HEK293 (cell line): ENCODE data around the gene SPIRE1.

Source experiments
- KLF10 ChIP-seq: fragments of 450-650 bp; IDR thresholded peaks from 2 replicates; pipeline ENCODE4 v1.5.1; 2018; ENCODE audit warnings: missing biosample characterization, mild to moderate bottlenecking, missing genetic modification characterization
- MYNN ChIP-seq: fragments of 450-650 bp; formaldehyde crosslinking; IDR thresholded peaks from 2 replicates; pipeline ENCODE4 v1.5.1; 2016; ENCODE audit warnings: missing biosample characterization, missing genetic modification characterization, borderline replicate concordance
- TCF7L2 ChIP-seq: IDR thresholded peaks from 2 replicates; pipeline ENCODE4 v1.6.1; 2011; ENCODE audit warnings: low read depth, mild to moderate bottlenecking, inconsistent platforms, low read length, moderate library complexity, borderline replicate concordance
- YY1 ChIP-seq: fragments of 450-650 bp; formaldehyde crosslinking; IDR thresholded peaks from 2 replicates; pipeline ENCODE4 v1.5.1; 2018; ENCODE audit warnings: missing biosample characterization, missing genetic modification characterization
- ZBTB7A ChIP-seq: fragments of 450-650 bp; formaldehyde crosslinking; IDR thresholded peaks from 2 replicates; pipeline ENCODE4 v1.5.1; 2016; ENCODE audit warnings: low read depth, missing biosample characterization, missing genetic modification characterization
- ZNF146 ChIP-seq: fragments of 450-650 bp; formaldehyde crosslinking; IDR thresholded peaks from 2 replicates; pipeline ENCODE4 v1.5.1; 2016; ENCODE audit warnings: missing biosample characterization, missing genetic modification characterization
- ZNF274 ChIP-seq, 2 experiments: fragments of 200-500 bp in 1 of 2; fragments of 450-650 bp in 1 of 2; sonication (Bioruptor generic) in 1 of 2; formaldehyde crosslinking in 1 of 2; IDR thresholded peaks; 2 replicates each; pipeline versions ENCODE4 v1.5.1 to v1.6.1; 2014 to 2016; ENCODE audit warnings: borderline replicate concordance in 1 of 2, inconsistent platforms in 1 of 2, low read length in 1 of 2, missing biosample characterization in 1 of 2, missing genetic modification characterization in 1 of 2
- ZNF530 ChIP-seq: fragments of 450-650 bp; formaldehyde crosslinking; IDR thresholded peaks from 2 replicates; pipeline ENCODE4 v1.5.1; 2016; ENCODE audit warnings: low read depth, missing biosample characterization, missing genetic modification characterization
- ZNF600 ChIP-seq: fragments of 450-650 bp; formaldehyde crosslinking; IDR thresholded peaks from 2 replicates; pipeline ENCODE4 v1.5.1; 2016; ENCODE audit warnings: missing biosample characterization, missing genetic modification characterization
- TF ChIP-seq, protein P1 (sequence below): fragments of 450-650 bp; formaldehyde crosslinking; IDR thresholded peaks from 2 replicates; pipeline ENCODE4 v1.5.1; 2016; ENCODE audit warnings: missing biosample characterization, missing genetic modification characterization
- TF ChIP-seq, protein P2 (sequence below): fragments of 450-650 bp; formaldehyde crosslinking; IDR thresholded peaks from 2 replicates; pipeline ENCODE4 v1.5.1; 2016; ENCODE audit warnings: missing biosample characterization, missing genetic modification characterization
- TF ChIP-seq, protein P3 (sequence below): IDR thresholded peaks from 2 replicates; pipeline ENCODE4 v1.6.1; 2011; ENCODE audit warnings: mild to moderate bottlenecking, low read depth, low read length, borderline replicate concordance

DNA sequence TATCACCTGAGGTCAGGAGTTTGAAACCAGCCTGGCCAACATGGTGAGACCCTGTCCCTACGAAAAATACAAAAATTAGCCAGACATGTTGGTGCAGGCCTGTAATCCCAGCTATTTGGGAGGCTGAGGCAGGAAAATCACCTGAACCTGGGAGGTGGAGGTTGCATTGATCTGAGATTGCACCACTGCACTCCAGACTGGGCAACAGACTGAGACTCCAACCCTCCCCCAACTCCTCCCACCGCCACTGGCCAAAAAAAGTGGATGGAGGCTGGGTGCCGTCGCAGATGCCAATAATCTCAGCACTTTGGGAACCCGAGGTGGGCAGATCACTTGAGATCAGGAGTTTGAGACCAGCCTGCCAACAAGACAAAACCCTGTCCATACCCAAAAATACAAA lies 10.1 kb upstream of the SPIRE1 start:
- TF ChIP-seq YY1 (tag by site-specific recombination) (no peak), ZNF600 (tag by site-specific recombination) (no peak), MYNN (tag by site-specific recombination) (no peak), ZBTB7A (no peak), TCF7L2 (no peak), ZNF274 (IDR thresholded peaks at IDR 0.05; ENCODE audit: low read length) (no peak), ZNF274 (tag by site-specific recombination; IDR thresholded peaks at IDR 0.05; ENCODE audit: borderline replicate concordance) (no peak), KLF10 (tag by site-specific recombination) (no peak), ZNF530 (no peak), ZNF146 (tag by site-specific recombination) (no peak)
- TF ChIP-seq, protein P1, sequence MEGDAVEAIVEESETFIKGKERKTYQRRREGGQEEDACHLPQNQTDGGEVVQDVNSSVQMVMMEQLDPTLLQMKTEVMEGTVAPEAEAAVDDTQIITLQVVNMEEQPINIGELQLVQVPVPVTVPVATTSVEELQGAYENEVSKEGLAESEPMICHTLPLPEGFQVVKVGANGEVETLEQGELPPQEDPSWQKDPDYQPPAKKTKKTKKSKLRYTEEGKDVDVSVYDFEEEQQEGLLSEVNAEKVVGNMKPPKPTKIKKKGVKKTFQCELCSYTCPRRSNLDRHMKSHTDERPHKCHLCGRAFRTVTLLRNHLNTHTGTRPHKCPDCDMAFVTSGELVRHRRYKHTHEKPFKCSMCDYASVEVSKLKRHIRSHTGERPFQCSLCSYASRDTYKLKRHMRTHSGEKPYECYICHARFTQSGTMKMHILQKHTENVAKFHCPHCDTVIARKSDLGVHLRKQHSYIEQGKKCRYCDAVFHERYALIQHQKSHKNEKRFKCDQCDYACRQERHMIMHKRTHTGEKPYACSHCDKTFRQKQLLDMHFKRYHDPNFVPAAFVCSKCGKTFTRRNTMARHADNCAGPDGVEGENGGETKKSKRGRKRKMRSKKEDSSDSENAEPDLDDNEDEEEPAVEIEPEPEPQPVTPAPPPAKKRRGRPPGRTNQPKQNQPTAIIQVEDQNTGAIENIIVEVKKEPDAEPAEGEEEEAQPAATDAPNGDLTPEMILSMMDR (tag by site-specific recombination): no peak
- TF ChIP-seq, protein P2, sequence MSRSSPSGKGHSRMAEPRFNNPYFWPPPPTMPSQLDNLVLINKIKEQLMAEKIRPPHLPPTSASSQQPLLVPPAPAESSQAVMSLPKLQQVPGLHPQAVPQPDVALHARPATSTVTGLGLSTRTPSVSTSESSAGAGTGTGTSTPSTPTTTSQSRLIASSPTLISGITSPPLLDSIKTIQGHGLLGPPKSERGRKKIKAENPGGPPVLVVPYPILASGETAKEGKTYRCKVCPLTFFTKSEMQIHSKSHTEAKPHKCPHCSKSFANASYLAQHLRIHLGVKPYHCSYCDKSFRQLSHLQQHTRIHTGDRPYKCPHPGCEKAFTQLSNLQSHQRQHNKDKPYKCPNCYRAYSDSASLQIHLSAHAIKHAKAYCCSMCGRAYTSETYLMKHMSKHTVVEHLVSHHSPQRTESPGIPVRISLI: no peak
- TF ChIP-seq, protein P3, sequence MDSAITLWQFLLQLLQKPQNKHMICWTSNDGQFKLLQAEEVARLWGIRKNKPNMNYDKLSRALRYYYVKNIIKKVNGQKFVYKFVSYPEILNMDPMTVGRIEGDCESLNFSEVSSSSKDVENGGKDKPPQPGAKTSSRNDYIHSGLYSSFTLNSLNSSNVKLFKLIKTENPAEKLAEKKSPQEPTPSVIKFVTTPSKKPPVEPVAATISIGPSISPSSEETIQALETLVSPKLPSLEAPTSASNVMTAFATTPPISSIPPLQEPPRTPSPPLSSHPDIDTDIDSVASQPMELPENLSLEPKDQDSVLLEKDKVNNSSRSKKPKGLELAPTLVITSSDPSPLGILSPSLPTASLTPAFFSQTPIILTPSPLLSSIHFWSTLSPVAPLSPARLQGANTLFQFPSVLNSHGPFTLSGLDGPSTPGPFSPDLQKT: no peak
